Measurements from ENCODE around the gene DCLRE1C.
"Not testable (repeated sequence)": the region's sequence is repeated elsewhere in the genome, so short reads cannot be mapped to it uniquely, and the experiment has no call there.

The DCLRE1C gene

GRCh38 chr10:14954001-14954770 lies at the start of gene DCLRE1C:
DCLRE1C (minus strand) TSS chr10:14954096; CDS start chr10:14954010, 86 bp downstream.
- DNase-seq (ENCODE audit: low read depth in 2 of 2): peak; percentile 73 to 75

DNA sequence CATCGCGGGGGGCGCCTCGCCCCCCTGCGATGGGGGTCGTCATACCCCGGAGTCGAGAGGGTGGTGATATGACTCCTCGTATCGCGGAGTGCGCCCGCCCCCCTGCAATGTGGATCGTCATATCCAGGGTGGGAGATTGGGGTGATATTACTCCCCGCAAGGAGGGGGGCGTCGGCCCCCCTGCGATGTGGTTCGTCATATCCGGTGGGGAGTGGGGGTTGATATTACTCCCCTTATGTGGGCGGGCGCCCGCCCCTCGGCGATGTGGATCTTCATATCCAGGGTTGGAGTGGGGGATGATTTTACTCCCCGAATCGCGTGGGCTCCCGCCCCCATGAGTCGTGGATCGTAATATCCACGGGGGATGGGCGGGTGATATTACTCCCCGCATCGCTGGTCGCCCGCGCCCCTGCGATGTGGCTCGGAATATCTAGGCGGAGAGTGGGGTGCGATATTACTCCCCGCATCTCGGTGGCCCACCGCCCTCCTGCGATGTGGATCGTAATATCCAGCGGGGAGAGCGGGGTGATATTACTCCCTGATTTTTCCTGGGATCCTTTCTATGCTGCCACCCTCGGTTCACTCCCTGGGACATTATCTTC lies 42.2 kb upstream of the DCLRE1C start:
- DNase-seq (ENCODE audit: low read depth in 2 of 2): no peak

- DNase-seq (ENCODE audit: low read depth in 2 of 2): not testable (repeated sequence)
Observed at GRCh38 chr10:14993500-14994455, 39.9 kb upstream of the DCLRE1C start.

GRCh38 chr10:14992336-14992735 lies 38.4 kb upstream of the DCLRE1C start:
- DNase-seq (ENCODE audit: low read depth in 2 of 2): not testable (repeated sequence)

- peak; percentile 55 to 57 for DNase-seq (ENCODE audit: low read depth in 2 of 2)
Observed at GRCh38 chr10:14991035-14991749, 37.3 kb upstream of the DCLRE1C start.

DNA sequence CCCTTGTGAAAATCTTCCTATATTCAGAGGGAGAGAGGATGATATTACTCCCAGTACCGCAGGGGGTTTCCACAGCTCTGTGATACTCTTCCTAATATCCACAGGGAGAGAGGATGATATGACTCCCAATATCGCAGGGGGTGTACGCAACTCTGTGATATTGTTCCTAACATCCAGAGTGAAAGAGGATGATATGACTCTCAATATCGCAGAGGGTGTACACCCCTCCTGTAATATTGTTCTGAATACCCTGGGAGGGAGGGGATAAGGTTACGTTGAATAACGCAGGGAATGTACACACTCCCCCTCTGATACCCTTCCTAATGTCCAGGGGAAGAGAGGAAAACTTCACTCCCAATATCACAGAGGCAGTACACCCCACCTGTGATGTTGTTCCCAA lies 35.7 kb upstream of the DCLRE1C start:
- not testable (repeated sequence) for DNase-seq (ENCODE audit: low read depth in 2 of 2)

DNA sequence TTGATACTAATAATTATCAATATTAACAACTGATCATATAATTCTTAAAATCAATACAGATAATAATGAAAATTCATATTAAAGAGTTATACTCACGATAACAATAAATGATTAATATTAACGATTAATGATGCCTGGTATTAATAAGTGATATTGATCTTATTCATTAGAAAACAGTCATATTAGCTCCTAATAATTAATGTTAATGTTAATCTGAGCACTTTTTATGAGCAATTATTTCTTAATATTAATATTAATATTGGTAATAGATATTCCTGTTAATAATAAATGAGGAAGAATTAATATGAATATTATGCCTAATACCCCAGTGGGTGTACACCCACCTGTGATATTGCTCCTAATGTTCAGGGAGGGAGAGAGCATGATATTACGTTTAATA lies 28.8 kb upstream of the DCLRE1C start:
- no peak for DNase-seq (ENCODE audit: low read depth in 2 of 2)

- DNase-seq (ENCODE audit: low read depth in 2 of 2): no peak
Observed at GRCh38 chr10:14975672-14976273, 21.9 kb upstream of the DCLRE1C start.

DNA sequence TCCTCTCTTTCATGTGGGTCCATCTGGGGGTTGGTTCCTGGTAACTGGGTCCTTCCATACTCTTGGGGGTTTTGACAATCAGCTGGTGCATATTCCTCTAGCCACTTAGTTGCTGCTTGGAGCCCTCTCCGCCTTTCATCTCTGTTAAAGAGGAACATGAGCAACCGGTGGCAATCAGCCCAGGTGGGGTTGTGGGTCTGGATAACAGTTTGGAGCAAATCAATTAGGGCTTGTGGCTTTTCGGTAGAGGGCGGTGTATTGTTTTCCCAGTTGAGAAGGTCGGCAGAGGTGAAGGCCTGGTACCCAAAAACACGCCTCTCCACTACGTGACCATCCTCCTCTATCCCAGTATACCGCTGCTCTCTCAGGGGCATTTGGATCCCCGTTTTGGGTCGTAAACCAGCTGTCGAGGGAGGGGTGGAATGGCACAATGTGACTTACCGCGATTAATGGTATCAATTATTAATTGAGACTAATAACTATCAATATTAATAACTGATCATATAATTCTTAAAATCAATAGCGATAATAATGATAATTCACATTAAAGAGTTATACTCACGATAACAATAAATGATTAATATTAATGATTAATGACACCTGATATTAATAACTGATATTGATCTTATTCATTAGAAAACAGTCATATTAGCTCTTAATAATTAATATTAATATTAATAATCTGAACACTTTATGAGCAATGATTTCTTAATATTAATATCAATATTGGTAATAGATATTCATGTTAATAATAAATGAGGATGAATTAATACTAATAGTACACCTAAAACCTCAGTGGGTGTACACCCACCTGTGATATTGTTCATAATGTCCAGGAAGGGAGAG lies 20.5 kb upstream of the DCLRE1C start:
- DNase-seq (ENCODE audit: low read depth in 2 of 2): not testable (repeated sequence)

GRCh38 chr10:14971867-14972448 lies 18.1 kb upstream of the DCLRE1C start:
- peak in 1 of 2 donors; percentile 43 for DNase-seq (ENCODE audit: low read depth in 2 of 2)

DNA sequence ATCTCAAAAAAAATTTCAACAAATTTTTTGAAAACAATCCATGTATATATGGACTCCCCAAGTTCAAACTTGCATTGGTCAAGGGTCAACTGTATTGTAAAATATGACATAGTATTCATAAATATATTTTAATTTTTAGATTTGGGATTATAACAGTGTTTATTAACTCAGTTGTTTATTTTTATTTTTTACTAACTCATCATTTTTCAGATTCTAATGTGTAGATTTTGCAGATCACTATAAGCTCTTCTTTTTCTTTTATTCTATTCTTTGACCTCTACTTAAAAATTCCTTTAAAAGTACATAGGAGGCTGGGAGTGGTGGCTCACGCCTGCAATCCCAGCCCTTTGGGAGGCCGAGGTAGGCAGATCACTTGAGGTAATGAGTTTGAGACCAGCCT lies 14.0 kb upstream of the DCLRE1C start:
- DNase-seq (ENCODE audit: low read depth in 2 of 2): no peak

DNA sequence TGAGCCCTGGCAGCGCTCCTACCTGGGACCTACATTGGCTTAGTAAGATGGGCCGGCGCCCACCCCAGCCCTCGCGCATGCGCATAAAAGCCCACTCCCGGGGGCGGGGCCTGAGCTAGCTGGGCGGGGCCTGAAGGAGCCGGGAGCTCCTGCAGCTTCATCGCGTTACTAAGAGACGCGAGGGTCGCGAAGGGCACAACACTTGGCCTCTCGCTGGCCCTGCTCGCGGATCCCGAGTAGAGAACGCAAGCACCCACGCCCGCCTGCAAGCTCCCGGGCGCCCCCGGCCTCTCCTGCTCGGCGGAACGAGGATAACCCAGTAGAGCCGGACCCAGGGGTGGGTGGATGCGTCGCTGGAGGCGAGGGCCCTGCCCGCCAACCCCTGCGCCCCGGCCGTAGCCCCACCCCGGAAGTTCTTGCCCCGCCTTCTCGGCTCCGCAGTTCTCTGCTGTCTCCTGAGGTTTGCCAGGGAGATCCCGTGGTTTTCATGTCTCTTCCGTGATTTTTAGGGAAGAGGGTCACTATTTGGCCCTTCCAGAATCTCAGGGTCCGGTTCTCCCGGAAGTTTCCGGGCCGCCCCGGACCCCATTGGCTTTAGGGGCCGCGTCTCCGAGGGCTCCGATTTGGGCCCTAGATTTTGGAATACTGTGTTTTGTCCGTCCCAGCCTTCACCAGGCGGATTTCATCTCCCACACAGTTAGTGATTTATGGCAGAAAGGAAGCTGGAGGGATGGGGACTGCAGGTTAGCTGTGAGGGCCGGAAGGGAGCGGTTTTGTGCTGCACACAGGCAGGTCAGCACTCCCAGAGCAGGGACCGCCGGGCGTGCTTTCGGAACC lies 5.5 kb upstream of the DCLRE1C start, which contains the start of gene MEIG1:
MEIG1 (plus strand) TSS at position 168 of the 837 bp plus-strand sequence. CDS start 7,081 bp downstream, outside the sequence.
- DNase-seq (ENCODE audit: low read depth in 2 of 2): peak; percentile 92 to 93

DNA sequence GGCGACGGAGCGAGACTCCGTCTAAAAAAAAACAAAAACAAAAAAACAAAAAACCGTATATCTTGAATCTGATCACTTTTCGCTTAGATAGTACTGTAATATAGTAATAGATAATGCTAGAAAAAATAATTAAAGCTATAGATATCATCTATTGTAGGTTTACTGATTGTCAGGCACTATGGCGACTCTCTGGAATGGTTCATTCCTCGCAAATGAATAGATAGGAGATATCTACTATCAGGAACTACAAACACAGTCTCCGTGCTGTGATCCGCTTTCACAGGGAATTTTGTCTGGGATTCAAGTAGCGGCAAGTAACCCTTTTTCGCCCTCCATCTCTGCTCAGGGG lies 5.0 kb upstream of the DCLRE1C start:
- no peak for DNase-seq (ENCODE audit: low read depth in 2 of 2)

DNA sequence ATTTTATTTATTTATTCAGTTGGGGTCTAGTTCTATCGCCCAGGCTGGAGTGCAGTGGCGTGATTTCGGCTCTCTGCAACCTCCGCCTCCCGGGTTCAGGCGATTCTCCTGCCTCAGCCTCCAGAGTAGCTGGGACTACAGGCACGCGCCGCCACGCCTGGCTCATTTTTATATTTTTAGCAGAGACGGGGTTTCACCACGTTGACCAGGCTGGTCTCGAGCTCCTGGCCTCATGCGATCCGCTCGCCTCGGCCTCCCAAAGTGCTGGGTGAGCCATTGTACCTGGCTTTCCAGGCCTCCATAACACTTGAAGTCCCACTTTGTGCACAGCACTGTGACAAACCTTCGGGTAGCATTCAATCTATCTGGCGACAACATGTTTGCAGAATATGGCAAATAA lies 1.0 kb upstream of the DCLRE1C start:
- no peak for DNase-seq (ENCODE audit: low read depth in 2 of 2)

DNA sequence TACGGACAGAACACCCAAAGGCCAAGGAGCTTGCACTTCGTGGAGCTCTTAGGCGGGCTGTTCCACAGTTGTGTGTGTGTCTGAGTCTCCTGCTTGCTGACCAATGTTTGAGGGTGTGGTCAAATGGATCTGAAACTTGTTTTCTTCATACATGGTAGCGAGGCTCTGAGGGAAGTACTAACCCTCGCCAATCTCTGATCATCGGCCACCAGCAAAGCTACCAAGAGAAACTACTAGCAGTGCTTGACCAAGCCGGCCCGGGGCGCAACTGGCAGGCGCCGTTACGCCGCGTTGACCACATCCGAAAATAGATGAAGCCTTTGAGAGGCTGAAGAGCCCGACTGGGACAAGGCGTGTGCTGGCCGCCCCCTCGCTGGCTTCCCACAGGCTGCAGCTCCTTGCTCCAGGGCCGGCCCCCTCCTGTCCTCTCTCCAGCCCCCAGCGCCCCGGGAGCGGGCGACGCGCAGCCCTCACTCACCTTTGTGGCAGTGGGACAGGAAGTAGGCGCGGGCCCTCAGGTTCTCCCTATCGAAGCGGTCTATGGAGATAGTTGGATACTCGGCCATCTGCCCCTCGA lies 384 bp downstream of the DCLRE1C start:
- DNase-seq (ENCODE audit: low read depth in 2 of 2): no peak

GRCh38 chr10:14952851-14953423 lies 959 bp downstream of the DCLRE1C start:
- DNase-seq (ENCODE audit: low read depth in 2 of 2): no peak

- DNase-seq (ENCODE audit: low read depth in 2 of 2): no peak
Observed at GRCh38 chr10:14949291-14949690, 4.6 kb downstream of the DCLRE1C start.

DNA sequence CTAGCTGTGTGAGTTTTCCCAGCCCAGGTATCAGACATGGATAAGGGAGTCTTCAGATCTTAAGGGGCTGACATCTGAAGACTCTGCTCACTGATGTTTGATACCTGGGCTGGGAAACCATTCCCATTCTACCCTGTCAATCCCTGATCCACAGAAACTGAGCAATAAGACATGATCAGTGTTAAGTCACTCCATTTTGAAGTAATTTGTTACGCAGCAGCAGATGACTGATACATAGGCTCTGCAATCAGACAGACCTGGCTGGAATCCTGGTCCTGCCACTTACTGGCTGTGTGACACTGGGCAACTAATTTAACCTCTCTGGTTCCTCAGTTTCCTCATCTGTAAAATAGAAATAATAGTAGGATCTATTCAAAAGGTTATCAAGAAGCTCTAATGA lies 6.6 kb downstream of the DCLRE1C start:
- DNase-seq (ENCODE audit: low read depth in 2 of 2): no peak

All from stimulated activated CD4-positive, alpha-beta T cell treated with anti-CD3 and anti-CD28 coated beads, Interleukin-1b, Interleukin-23, amount 100 ng/mL, for 4 hours (primary cell).